ENCODE data around the gene ITPKC. TPM values are rescaled to one million over a fixed set of nuclear protein-coding genes. Genes with fewer than 3 reads are reported as not detected.

The ITPKC gene
- polyA plus RNA-seq, 1 of the 3 experiments (the other 2 are of a cell fraction) = 6.3 TPM

GRCh38 chr19:40781140-40781539 is 64.2 kb downstream of the ITPKC start:
- DNase-seq = no peak
- no peak for TF ChIP-seq YY1 (IDR thresholded peaks at IDR 0.05; ENCODE audit: low read depth)
- TF ChIP-seq ELF1 (IDR thresholded peaks at IDR 0.05) = no peak
- TF ChIP-seq FOSL2 (IDR thresholded peaks at IDR 0.05; ENCODE audit: borderline replicate concordance, low read depth) = no peak
- no peak for TF ChIP-seq PBX3 (IDR thresholded peaks at IDR 0.05)
- no peak for TF ChIP-seq IRF3 (IDR thresholded peaks at IDR 0.05; ENCODE audit: low read depth, low read length)
- no peak for TF ChIP-seq SMC3 (IDR thresholded peaks at IDR 0.05; ENCODE audit: low read depth, low read length)
- TF ChIP-seq FOXJ3 (CRISPR knock-in tag; IDR thresholded peaks at IDR 0.05) = no peak
- TF ChIP-seq RCOR1 (IDR thresholded peaks at IDR 0.05; ENCODE audit: low read length) = no peak
- TF ChIP-seq EZH2phosphoT487 (IDR thresholded peaks at IDR 0.05; ENCODE audit: borderline replicate concordance, low read depth) = no peak
- no peak for TF ChIP-seq EP300 (IDR thresholded peaks at IDR 0.05; ENCODE audit: borderline replicate concordance in 1 of 2, low read depth in 1 of 2, low read length in 1 of 2)
- no peak for TF ChIP-seq REST (IDR thresholded peaks at IDR 0.05; ENCODE audit: low read depth, low read length)
- no peak for TF ChIP-seq USF1 (IDR thresholded peaks at IDR 0.05; ENCODE audit: borderline replicate concordance, low read depth)
- no peak for TF ChIP-seq MAX (IDR thresholded peaks at IDR 0.05; ENCODE audit: low read depth)
- no peak for TF ChIP-seq RFX5 (IDR thresholded peaks at IDR 0.05; ENCODE audit: low read length)
- CTCF ChIA-PET = interaction anchor here (1.3 kb wide), 1 partner anchor 17 kb away, joined by 5 read pairs; the partner anchor contains the start of gene EGLN2
- H3K27ac ChIP-seq (ENCODE audit: low read depth in 2 of 2, low read length in 1 of 2) = no peak overlapping the region
- no peak overlapping the region for H3K4me3 ChIP-seq (ENCODE audit: low read depth in 2 of 2, low read length in 1 of 2)
- no peaks in the 10 kb centered on the region for H4K20me1 ChIP-seq (ENCODE audit: insufficient read depth)
- POLR2A ChIA-PET = no interaction called here
- no peaks in the 10 kb centered on the region for H3K9me2 ChIP-seq
- no peaks in the 10 kb centered on the region for H3K36me3 ChIP-seq (replicated peaks in 1 of 2; ENCODE audit: control insufficient read depth in 1 of 2, insufficient read depth in 2 of 2, low read length in 1 of 2)
- no peak overlapping the region for H3K9ac ChIP-seq
- peaks cover 15% of the 10 kb centered on the region; the same call in 1 of the 2 replicates for H3K79me2 ChIP-seq (ENCODE audit: insufficient read depth)
- WGBS (ENCODE audit: low lambda C conversion rate) = 95% methylated on average over 7 of the region's 7 CpGs
- H3K4me2 ChIP-seq = no peak overlapping the region
- H3K4me1 ChIP-seq (ENCODE audit: control insufficient read depth in 1 of 2, insufficient read depth in 2 of 2, low read depth in 1 of 2, low read length in 1 of 2) = peaks cover 6 to 9% of the 10 kb centered on the region in 2 experiments; a peak in 2 of 4 replicates
- H3F3A ChIP-seq (replicated peaks; ENCODE audit: insufficient read depth) = peaks cover 13% of the 10 kb centered on the region
- no peaks in the 10 kb centered on the region for H3K9me3 ChIP-seq
- H3K27me3 ChIP-seq (ENCODE audit: insufficient read depth) = no peaks in the 10 kb centered on the region
- H2AFZ ChIP-seq (ENCODE audit: low read depth) = no peak overlapping the region

Measured in SK-N-SH (cell line).